ENCODE data around the gene FAM162B. TPM values are rescaled to one million over a fixed set of nuclear protein-coding genes. Genes with fewer than 3 reads are reported as not detected.

Gene FAM162B
- total RNA-seq, 1 donor from 2014 or later, result 1.5 TPM

GRCh38 chr6:116793224-116793623 is 27.7 kb upstream of the FAM162B start:
- Mint-ChIP-seq H3K36me3 (ENCODE audit: insufficient read depth) (no peaks in the 10 kb centered on the region), H3K27me3 (no peaks in the 10 kb centered on the region), H3K27ac (no peak overlapping the region), H3K9me3 (ENCODE audit: low read depth) (no peaks in the 10 kb centered on the region), H3K4me1 (ENCODE audit: low read depth) (peaks cover 8% of the 10 kb centered on the region), H3K4me3 (ENCODE audit: low read depth) (no peak overlapping the region)
- no peak for TF ChIP-seq CTCF (IDR thresholded peaks at IDR 0.05; ENCODE audit: unreplicated experiment)
- DNase-seq (ENCODE audit: low spot score, unreplicated experiment), result no peak

- H3K27me3 Mint-ChIP-seq, result no peaks in the 10 kb centered on the region
- no peaks in the 10 kb centered on the region for H3K36me3 Mint-ChIP-seq (ENCODE audit: insufficient read depth)
- TF ChIP-seq CTCF (IDR thresholded peaks at IDR 0.05; ENCODE audit: unreplicated experiment), result no peak
- H3K9me3 Mint-ChIP-seq (ENCODE audit: low read depth), result no peaks in the 10 kb centered on the region
- DNase-seq (ENCODE audit: low spot score, unreplicated experiment), result no peak
- no peaks in the 10 kb centered on the region for H3K4me1 Mint-ChIP-seq (ENCODE audit: low read depth)
- H3K27ac Mint-ChIP-seq, result no peak overlapping the region
- no peak overlapping the region for H3K4me3 Mint-ChIP-seq (ENCODE audit: low read depth)
These were observed 18.3 kb upstream of the FAM162B start for GRCh38 chr6:116783852-116784251.

- DNase-seq (ENCODE audit: low spot score, unreplicated experiment), result no peak
- TF ChIP-seq CTCF (IDR thresholded peaks at IDR 0.05; ENCODE audit: unreplicated experiment), result peak; percentile 69
- no peak overlapping the region for H3K27ac Mint-ChIP-seq
- H3K9me3 Mint-ChIP-seq (ENCODE audit: low read depth), result no peaks in the 10 kb centered on the region
- no peaks in the 10 kb centered on the region for H3K4me1 Mint-ChIP-seq (ENCODE audit: low read depth)
- no peaks in the 10 kb centered on the region for H3K27me3 Mint-ChIP-seq
- H3K36me3 Mint-ChIP-seq (ENCODE audit: insufficient read depth), result no peaks in the 10 kb centered on the region
- no peak overlapping the region for H3K4me3 Mint-ChIP-seq (ENCODE audit: low read depth)
These were observed 14.2 kb upstream of the FAM162B start for GRCh38 chr6:116779573-116780164.

- no peak for TF ChIP-seq CTCF (IDR thresholded peaks at IDR 0.05; ENCODE audit: unreplicated experiment)
- H3K27ac Mint-ChIP-seq, result no peak overlapping the region
- no peaks in the 10 kb centered on the region for H3K4me1 Mint-ChIP-seq (ENCODE audit: low read depth)
- H3K27me3 Mint-ChIP-seq, result no peaks in the 10 kb centered on the region
- H3K36me3 Mint-ChIP-seq (ENCODE audit: insufficient read depth), result no peaks in the 10 kb centered on the region
- DNase-seq (ENCODE audit: low spot score, unreplicated experiment), result no peak
- H3K4me3 Mint-ChIP-seq (ENCODE audit: low read depth), result no peak overlapping the region
- no peaks in the 10 kb centered on the region for H3K9me3 Mint-ChIP-seq (ENCODE audit: low read depth)
These were observed 8.4 kb upstream of the FAM162B start for GRCh38 chr6:116773886-116774285.

- Mint-ChIP-seq H3K4me3 (ENCODE audit: low read depth) (no peak overlapping the region), H3K9me3 (ENCODE audit: low read depth) (no peaks in the 10 kb centered on the region), H3K36me3 (ENCODE audit: insufficient read depth) (no peaks in the 10 kb centered on the region), H3K4me1 (ENCODE audit: low read depth) (no peaks in the 10 kb centered on the region), H3K27me3 (peaks cover 2% of the 10 kb centered on the region), H3K27ac (no peak overlapping the region)
- DNase-seq (ENCODE audit: low spot score, unreplicated experiment), result no peak
- no peak for TF ChIP-seq CTCF (IDR thresholded peaks at IDR 0.05; ENCODE audit: unreplicated experiment)
These were observed 6.9 kb upstream of the FAM162B start for GRCh38 chr6:116772450-116772849.
